Uterus (tissue), 4 donors: Measurements from ENCODE around the gene CALN1. TPM values are rescaled to one million over a fixed set of nuclear protein-coding genes. Genes with fewer than 3 reads are reported as not detected.

Source experiments
- DNase-seq, 2 donors: peaks; one replicate each; pipeline ENCODE4 v3.0.0-alpha.2; 2019 to 2020
- H3K27ac ChIP-seq, 2 donors: fragments of 200-600 bp; sonication (generic); 1 replicate in 1 of 2; 2 replicates in 1 of 2; pipeline ENCODE4 v1.5.1; 2016 to 2018
- H3K27me3 ChIP-seq, 2 donors: fragments of 200-600 bp; sonication (generic); one replicate each; pipeline ENCODE4 v1.5.1; 2018 to 2019; ENCODE audit warnings: control low read depth in 1 of 2
- H3K36me3 ChIP-seq, 2 donors: fragments of 200-600 bp; sonication (generic); one replicate each; pipeline ENCODE4 v1.5.1; 2019; ENCODE audit warnings: control low read depth in 1 of 2
- H3K4me1 ChIP-seq, 2 donors: fragments of 200-600 bp; sonication (generic); one replicate each; pipeline ENCODE4 v1.5.1; 2018 to 2019; ENCODE audit warnings: control low read depth in 1 of 2
- H3K4me3 ChIP-seq, 2 donors: fragments of 200-600 bp; sonication (generic); 1 replicate in 1 of 2; 2 replicates in 1 of 2; pipeline ENCODE4 v1.5.1; 2018 to 2019; ENCODE audit warnings: mild to moderate bottlenecking in 1 of 2
- H3K9me3 ChIP-seq, 2 donors: fragments of 200-600 bp; sonication (generic); one replicate each; pipeline ENCODE4 v1.5.1; 2019; ENCODE audit warnings: control low read depth in 1 of 2
- POLR2A ChIP-seq, 2 donors: fragments of 450-650 bp; IDR thresholded peaks; one replicate each; pipeline ENCODE4 v1.6.1; 2016; ENCODE audit warnings: antibody characterized with exemption in 2 of 2, mild to moderate bottlenecking in 1 of 2, moderate library complexity in 1 of 2
- intact Hi-C: fragments of 100-400 bp; cut with DNase I; formaldehyde crosslinking; loops from one replicate; pipeline ENCODE4 v1.15.1; 2023; ENCODE audit warnings: low total_unique reads
- total RNA-seq, 4 donors: library from RNA; depleted of rRNA in 3 of 4; stranded (reverse); fragments of >200 nt in 3 of 4; gene quantifications; one replicate each; pipeline versions ENCODE4 v1.1.0 to v1.2.4, GENCODE V29; 2014 to 2023
- TF ChIP-seq, protein P1 (sequence below), 4 experiments: fragments of 200-600 bp in 2 of 4; fragments of 450-650 bp in 2 of 4; sonication (generic) in 2 of 4; IDR thresholded peaks; one replicate each; pipeline ENCODE4 v1.5.1; 2016 to 2019; ENCODE audit warnings: antibody characterized with exemption in 4 of 4, mild to moderate bottlenecking in 2 of 4, moderate library complexity in 1 of 4
- donor health status: DM: yes; HTN: yes; CAD: no.

Gene CALN1
- total RNA-seq, 4 donors from 2014 or later, result 0.49 to 2.3 (median 1.5) TPM; not detected in 1

DNA sequence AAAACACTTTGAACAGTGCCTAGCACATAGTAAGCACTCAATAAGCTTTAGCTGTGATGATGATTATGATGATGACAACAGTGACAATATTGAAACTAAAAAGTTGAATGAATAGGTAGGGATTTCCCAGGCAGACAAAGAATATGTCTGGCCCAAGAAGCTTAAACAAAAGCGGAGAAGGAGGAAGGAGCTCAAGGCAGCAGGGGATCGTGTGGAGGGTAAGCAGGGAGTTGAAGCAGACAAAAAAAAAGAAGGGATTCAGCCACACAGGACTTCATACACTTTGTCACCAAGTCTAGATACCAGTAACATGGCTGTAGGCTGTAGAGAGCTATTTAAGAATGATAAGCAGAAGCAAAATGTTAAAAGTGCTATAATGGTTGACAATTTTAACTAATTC lies 144.0 kb downstream of the CALN1 start:
- Histone ChIP-seq H3K36me3 (no peaks in the 10 kb centered on the region), H3K27ac (no peak overlapping the region), H3K9me3 (no peaks in the 10 kb centered on the region), H3K4me1 (no peaks in the 10 kb centered on the region), H3K4me3 (no peak overlapping the region), H3K27me3 (no peaks in the 10 kb centered on the region)
- no peak for DNase-seq
- TF ChIP-seq POLR2A (IDR thresholded peaks at IDR 0.05), result no peak
- TF ChIP-seq, protein P1, sequence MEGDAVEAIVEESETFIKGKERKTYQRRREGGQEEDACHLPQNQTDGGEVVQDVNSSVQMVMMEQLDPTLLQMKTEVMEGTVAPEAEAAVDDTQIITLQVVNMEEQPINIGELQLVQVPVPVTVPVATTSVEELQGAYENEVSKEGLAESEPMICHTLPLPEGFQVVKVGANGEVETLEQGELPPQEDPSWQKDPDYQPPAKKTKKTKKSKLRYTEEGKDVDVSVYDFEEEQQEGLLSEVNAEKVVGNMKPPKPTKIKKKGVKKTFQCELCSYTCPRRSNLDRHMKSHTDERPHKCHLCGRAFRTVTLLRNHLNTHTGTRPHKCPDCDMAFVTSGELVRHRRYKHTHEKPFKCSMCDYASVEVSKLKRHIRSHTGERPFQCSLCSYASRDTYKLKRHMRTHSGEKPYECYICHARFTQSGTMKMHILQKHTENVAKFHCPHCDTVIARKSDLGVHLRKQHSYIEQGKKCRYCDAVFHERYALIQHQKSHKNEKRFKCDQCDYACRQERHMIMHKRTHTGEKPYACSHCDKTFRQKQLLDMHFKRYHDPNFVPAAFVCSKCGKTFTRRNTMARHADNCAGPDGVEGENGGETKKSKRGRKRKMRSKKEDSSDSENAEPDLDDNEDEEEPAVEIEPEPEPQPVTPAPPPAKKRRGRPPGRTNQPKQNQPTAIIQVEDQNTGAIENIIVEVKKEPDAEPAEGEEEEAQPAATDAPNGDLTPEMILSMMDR (IDR thresholded peaks at IDR 0.05), result no peak
- intact Hi-C loops, result no loop called here

DNA sequence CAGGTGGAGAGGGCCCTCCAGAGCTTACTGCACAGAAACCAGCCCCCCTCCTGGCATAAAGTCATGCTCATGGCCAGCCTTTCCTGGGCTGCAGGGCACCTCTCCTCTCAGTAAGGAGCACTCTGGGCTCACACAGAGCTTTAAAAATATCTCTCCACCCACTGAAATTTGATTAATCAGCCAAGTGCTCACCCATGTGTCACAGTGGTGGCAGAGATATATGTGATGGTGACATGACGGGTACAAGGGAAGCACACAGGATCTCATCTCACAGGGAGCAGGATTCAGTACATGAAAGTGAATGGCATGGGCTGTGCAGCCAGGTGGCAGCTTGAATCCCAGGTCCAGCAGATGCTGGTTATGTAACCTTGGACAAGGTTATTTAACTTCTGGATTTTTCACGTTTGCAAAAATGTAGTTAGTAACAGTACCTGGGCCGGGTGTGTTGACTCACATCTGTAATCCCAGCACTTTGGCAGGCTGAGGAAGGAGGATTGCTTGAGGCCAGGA lies 144.8 kb downstream of the CALN1 start:
- no peak overlapping the region for H3K27ac ChIP-seq
- no peaks in the 10 kb centered on the region for H3K27me3 ChIP-seq
- TF ChIP-seq POLR2A (IDR thresholded peaks at IDR 0.05), result no peak
- TF ChIP-seq, protein P1 (IDR thresholded peaks at IDR 0.05), result no peak
- H3K36me3 ChIP-seq, result no peaks in the 10 kb centered on the region
- no peaks in the 10 kb centered on the region for H3K4me1 ChIP-seq
- intact Hi-C loops, result no loop called here
- H3K9me3 ChIP-seq, result no peaks in the 10 kb centered on the region
- no peak overlapping the region for H3K4me3 ChIP-seq
- DNase-seq, result no peak

DNA sequence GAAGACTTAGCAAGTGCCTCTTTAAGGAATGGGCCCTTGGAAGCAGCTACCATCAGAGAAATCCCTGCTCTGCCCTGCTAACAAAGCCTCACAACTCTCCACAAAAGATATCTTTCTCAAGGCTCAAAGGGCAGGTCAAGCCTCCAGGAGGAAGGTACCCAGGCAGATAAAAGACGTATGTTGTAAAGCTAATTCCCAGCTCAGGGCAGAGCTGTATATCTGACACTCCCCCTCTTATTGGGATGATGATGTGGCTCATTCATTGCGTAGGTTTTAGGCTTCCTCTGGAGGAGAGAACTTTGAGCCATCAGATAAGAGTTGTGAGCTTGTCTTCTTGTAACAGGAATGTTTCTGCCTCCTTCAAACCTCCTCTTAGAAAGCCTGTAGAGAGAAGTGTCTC lies 145.4 kb downstream of the CALN1 start:
- DNase-seq, result no peak
- intact Hi-C loops, result no loop called here
- H3K27me3 ChIP-seq, result no peaks in the 10 kb centered on the region

DNA sequence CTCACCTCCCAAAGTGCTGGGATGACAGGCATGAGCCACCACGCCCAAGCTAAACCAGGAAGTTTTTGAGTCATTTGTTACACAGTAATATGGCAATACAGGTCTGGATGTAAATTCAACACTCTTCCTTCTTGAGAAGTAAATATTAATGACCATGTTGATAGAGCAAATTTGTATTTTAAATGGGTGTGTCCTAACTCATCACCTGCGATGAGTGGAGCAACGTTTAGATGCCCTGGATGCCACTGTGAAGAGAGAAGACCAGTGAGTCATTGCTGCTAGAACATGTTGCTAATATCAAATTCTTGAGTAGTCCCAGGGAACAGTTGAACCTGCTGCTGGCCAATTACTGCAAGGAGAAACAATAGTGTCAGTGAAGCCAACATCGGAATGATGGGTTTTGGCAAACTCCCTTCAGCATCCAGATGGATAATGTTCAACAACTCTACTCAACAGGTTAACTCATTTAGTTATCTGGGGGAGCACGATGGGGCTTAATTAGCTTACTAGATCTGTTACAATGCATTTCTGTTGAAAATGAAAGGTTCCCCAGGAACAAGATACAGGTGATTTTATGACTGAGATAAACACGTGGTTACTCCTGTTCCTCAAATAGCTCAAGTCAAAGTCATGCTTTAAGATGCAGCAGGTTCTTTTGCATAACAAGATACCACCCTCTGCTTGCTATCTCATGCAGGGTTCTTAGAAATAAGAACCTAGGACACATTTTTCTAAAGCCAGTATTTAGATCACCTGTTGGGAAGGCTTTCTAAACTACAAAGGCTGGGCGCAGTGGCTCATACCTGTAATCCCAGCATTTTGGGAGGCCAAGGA lies 146.8 kb downstream of the CALN1 start:
- Histone ChIP-seq H3K36me3 (no peaks in the 10 kb centered on the region), H3K27ac (no peak overlapping the region), H3K27me3 (no peaks in the 10 kb centered on the region), H3K9me3 (no peaks in the 10 kb centered on the region), H3K4me1 (no peaks in the 10 kb centered on the region), H3K4me3 (no peak overlapping the region)
- no peak for TF ChIP-seq POLR2A (IDR thresholded peaks at IDR 0.05)
- TF ChIP-seq, protein P1 (IDR thresholded peaks at IDR 0.05), result no peak
- intact Hi-C loops, result no loop called here
- no peak for DNase-seq

More for the DNA sequence above, 145.4 kb downstream of the CALN1 start:
- Histone ChIP-seq H3K4me3 (no peak overlapping the region), H3K27ac (no peak overlapping the region), H3K36me3 (no peaks in the 10 kb centered on the region), H3K9me3 (no peaks in the 10 kb centered on the region), H3K4me1 (no peaks in the 10 kb centered on the region)
- TF ChIP-seq, protein P1 (IDR thresholded peaks at IDR 0.05), result no peak
- no peak for TF ChIP-seq POLR2A (IDR thresholded peaks at IDR 0.05)

DNA sequence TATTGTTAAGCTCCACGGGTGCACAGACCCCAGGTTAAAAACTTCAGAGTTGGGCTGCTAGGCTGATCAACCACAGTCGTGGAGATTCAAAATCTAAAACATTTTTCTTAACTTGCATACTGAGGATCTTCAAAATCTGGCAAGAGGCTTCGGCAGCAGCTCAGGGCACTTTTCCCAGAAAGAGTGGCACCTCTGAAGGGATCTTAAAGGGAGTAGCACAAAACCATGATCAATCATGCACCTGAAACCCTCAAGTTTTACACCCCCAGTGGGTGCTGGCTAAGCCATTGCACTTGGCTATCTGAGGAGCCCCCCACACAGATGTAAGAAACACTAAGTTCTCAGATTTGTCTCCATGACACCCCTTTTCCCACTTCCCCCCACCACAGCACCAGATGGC lies 151.7 kb downstream of the CALN1 start:
- Histone ChIP-seq H3K27ac (no peak overlapping the region), H3K27me3 (no peaks in the 10 kb centered on the region)

More for the DNA sequence above, 151.7 kb downstream of the CALN1 start:
- H3K36me3 ChIP-seq, result no peaks in the 10 kb centered on the region
- H3K9me3 ChIP-seq, result no peaks in the 10 kb centered on the region
- H3K4me1 ChIP-seq, result no peaks in the 10 kb centered on the region
- H3K4me3 ChIP-seq, result no peak overlapping the region
- no peak for DNase-seq
- TF ChIP-seq, protein P1 (IDR thresholded peaks at IDR 0.05), result no peak
- no peak for TF ChIP-seq POLR2A (IDR thresholded peaks at IDR 0.05)
- intact Hi-C loops, result no loop called here
